HepG2 (cell line): Measurements from ENCODE around the gene CDK12. TPM values are rescaled to one million over a fixed set of nuclear protein-coding genes. Genes with fewer than 3 reads are reported as not detected.

Experiments used
- AGO2 ChIP-seq: fragments of 200-400 bp; formaldehyde crosslinking; optimal IDR thresholded peaks from 2 replicates; pipeline ENCODE3; 2017; ENCODE audit warnings: mild to moderate bottlenecking, low read depth, low read length, moderate library complexity
- EED ChIP-seq: sonication (generic); formaldehyde crosslinking; IDR thresholded peaks from 2 replicates; pipeline ENCODE4 v1.5.0; 2020; ENCODE audit warnings: mild to moderate bottlenecking, missing genetic modification reagents
- ETV6 ChIP-seq: sonication (generic); formaldehyde crosslinking; conservative IDR thresholded peaks from 2 replicates; pipeline ENCODE4 v1.4.0; 2020; ENCODE audit warnings: missing genetic modification reagents
- GATA4 ChIP-seq: sonication (generic); IDR thresholded peaks from 2 replicates; pipeline ENCODE4 v1.6.1; 2016; ENCODE audit warnings: antibody characterized with exemption, low read depth, borderline replicate concordance
- HIC2 ChIP-seq: sonication (generic); formaldehyde crosslinking; IDR thresholded peaks from 2 replicates; pipeline ENCODE4 v1.9.0; 2022; ENCODE audit warnings: low read depth, missing genetic modification reagents
- IKZF4 ChIP-seq: sonication (generic); formaldehyde crosslinking; IDR thresholded peaks from 2 replicates; pipeline ENCODE4 v1.5.1; 2020; ENCODE audit warnings: borderline replicate concordance, mild to moderate bottlenecking, low read depth, missing genetic modification reagents; ENCODE audit errors: not compliant biosample characterization
- MTF2 ChIP-seq: sonication (generic); formaldehyde crosslinking; IDR thresholded peaks from 2 replicates; pipeline ENCODE4 v1.5.0; 2020; ENCODE audit warnings: missing genetic modification reagents, borderline replicate concordance
- MYC ChIP-seq: sonication (generic); formaldehyde crosslinking; IDR thresholded peaks from 2 replicates; pipeline ENCODE4 v1.9.0; 2021; ENCODE audit warnings: missing genetic modification reagents, borderline replicate concordance
- STAT5B ChIP-seq: sonication (generic); formaldehyde crosslinking; IDR thresholded peaks from 2 replicates; pipeline ENCODE4 v1.4.0; 2020; ENCODE audit warnings: missing genetic modification reagents
- ZNF101 ChIP-seq: sonication (generic); formaldehyde crosslinking; IDR thresholded peaks from 2 replicates; pipeline ENCODE4 v1.4.0; 2020; ENCODE audit warnings: mild to moderate bottlenecking, low read depth, missing genetic modification reagents, borderline replicate concordance
- ZNF17 ChIP-seq: sonication (generic); formaldehyde crosslinking; IDR thresholded peaks from 2 replicates; pipeline ENCODE4 v1.5.0; 2020; ENCODE audit warnings: mild to moderate bottlenecking, missing genetic modification reagents
- ZNF280D ChIP-seq: sonication (generic); formaldehyde crosslinking; IDR thresholded peaks from 2 replicates; pipeline ENCODE4 v1.5.1; 2020; ENCODE audit warnings: mild to moderate bottlenecking, missing genetic modification reagents
- polyA plus RNA-seq, 8 experiments: library from polyadenylated mRNA; depleted of rRNA in 3 of 8; stranded (reverse) in 7 of 8; unstranded in 1 of 8; fragments of >200 nt; fragmentation: Illumina TruSeq in 4 of 8; extraction: Trizol in 4 of 8; gene quantifications; 2 replicates each; pipeline versions ENCODE4 v1.2.1 to v1.2.3, GENCODE V29; 2011 to 2016; ENCODE audit warnings: low read depth in 4 of 8, missing spikeins in 1 of 8, mixed read lengths in 1 of 8; ENCODE audit not compliant: insufficient read depth in 1 of 8
- total RNA-seq, 5 experiments: library from RNA; depleted of rRNA; stranded (reverse); fragments of >200 nt; fragmentation: Illumina TruSeq; extraction: Trizol; gene quantifications; 2 replicates each; pipeline ENCODE4 v1.2.3, GENCODE V29; 2016; ENCODE audit warnings: low read depth in 1 of 5
- TF ChIP-seq, protein P1 (sequence below): IDR thresholded peaks from 2 replicates; pipeline ENCODE4 v1.6.1; 2016; ENCODE audit warnings: missing genetic modification reagents, missing compliant biosample characterization
- TF ChIP-seq, protein P2 (sequence below): sonication (generic); formaldehyde crosslinking; IDR thresholded peaks from 2 replicates; pipeline ENCODE4 v1.4.0; 2020; ENCODE audit warnings: missing genetic modification reagents

The CDK12 gene
- total and polyA plus RNA-seq, 2 of the 13 experiments (the other 11 are each of a cell fraction or from before 2014, with no cell fraction given) = 24.0 to 88.6 TPM

GRCh38 chr17:39573447-39574298, 112.4 kb downstream of the CDK12 start (continued):
- 0 out of 2 replicates have a peak, but pooled peaks have one; percentile 45 for TF ChIP-seq ZNF280D
- no peak for TF ChIP-seq ETV6
- TF ChIP-seq MYC (CRISPR knock-in tag) = no peak; the same call in 1 of the 2 replicates
- peak; percentile 27 for TF ChIP-seq AGO2
- TF ChIP-seq GATA4 = no peak
- TF ChIP-seq, protein P1, sequence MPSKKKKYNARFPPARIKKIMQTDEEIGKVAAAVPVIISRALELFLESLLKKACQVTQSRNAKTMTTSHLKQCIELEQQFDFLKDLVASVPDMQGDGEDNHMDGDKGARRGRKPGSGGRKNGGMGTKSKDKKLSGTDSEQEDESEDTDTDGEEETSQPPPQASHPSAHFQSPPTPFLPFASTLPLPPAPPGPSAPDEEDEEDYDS (CRISPR knock-in tag) = no peak
- peak; percentile 85; the same call in 1 of the 2 replicates for TF ChIP-seq MTF2 (CRISPR knock-in tag)
- TF ChIP-seq, protein P2, sequence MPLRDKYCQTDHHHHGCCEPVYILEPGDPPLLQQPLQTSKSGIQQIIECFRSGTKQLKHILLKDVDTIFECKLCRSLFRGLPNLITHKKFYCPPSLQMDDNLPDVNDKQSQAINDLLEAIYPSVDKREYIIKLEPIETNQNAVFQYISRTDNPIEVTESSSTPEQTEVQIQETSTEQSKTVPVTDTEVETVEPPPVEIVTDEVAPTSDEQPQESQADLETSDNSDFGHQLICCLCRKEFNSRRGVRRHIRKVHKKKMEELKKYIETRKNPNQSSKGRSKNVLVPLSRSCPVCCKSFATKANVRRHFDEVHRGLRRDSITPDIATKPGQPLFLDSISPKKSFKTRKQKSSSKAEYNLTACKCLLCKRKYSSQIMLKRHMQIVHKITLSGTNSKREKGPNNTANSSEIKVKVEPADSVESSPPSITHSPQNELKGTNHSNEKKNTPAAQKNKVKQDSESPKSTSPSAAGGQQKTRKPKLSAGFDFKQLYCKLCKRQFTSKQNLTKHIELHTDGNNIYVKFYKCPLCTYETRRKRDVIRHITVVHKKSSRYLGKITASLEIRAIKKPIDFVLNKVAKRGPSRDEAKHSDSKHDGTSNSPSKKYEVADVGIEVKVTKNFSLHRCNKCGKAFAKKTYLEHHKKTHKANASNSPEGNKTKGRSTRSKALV = 0 out of 2 replicates have a peak, but pooled peaks have one; percentile 22
- no peak for TF ChIP-seq IKZF4 (CRISPR knock-in tag)
- no peak; the same call in 1 of the 2 replicates for TF ChIP-seq EED (CRISPR knock-in tag)
- TF ChIP-seq ZNF17 (CRISPR knock-in tag) = no peak
- no peak for TF ChIP-seq ZNF101 (CRISPR knock-in tag)
- TF ChIP-seq HIC2 = no peak; the same call in 1 of the 2 replicates
- no peak for TF ChIP-seq STAT5B
